Endothelial cell of umbilical vein (primary cell): Measurements from ENCODE around the gene SARS1. TPM values are rescaled to one million over a fixed set of nuclear protein-coding genes. Genes with fewer than 3 reads are reported as not detected.
"Not testable (repeated sequence)": the region's sequence is repeated elsewhere in the genome, so short reads cannot be mapped to it uniquely, and the experiment has no call there.

Source experiments
- BruUV-seq: library from RNA; stranded (reverse); fragments of 400-500 nt; replicated peaks from 2 replicates; lab custom pipeline; 2021; lab: Mats Ljungman, UMichigan
- CTCF ChIA-PET: fragments of 300-600, 350-600 bp; sonication (Branson Sonifier 250); formaldehyde crosslinking; loops from one replicate; lab custom pipeline; 2021; ENCODE audit warnings: antibody characterized with exemption, inconsistent platforms; lab: Charles Lee
- POLR2A ChIA-PET: fragments of 300-600, 350-600 bp; sonication (Branson Sonifier 250); formaldehyde crosslinking; loops from one replicate; lab custom pipeline; 2021; ENCODE audit warnings: antibody characterized with exemption, inconsistent platforms; lab: Charles Lee
- DNase-seq: peaks from one replicate; pipeline ENCODE4 v3.0.0-alpha.2; 2011; ENCODE audit warnings: low read depth, low spot score
- FAIRE-seq: peaks from 2 replicates; lab custom pipeline; 2011; peaks lifted over from hg19 to GRCh38; lab: Jason Lieb, UNC
- H2AFZ ChIP-seq: 2 replicates; pipeline ENCODE4 v1.6.0; 2012; ENCODE audit warnings: low read depth, low read length, control low read depth, inconsistent platforms
- H3K27ac ChIP-seq: 2 replicates; pipeline ENCODE4 v1.5.1; 2011; ENCODE audit warnings: low read depth, mild to moderate bottlenecking, control low read depth, low read length, moderate library complexity; ENCODE audit not compliant: insufficient read depth
- H3K27me3 ChIP-seq, 2 experiments: 2 replicates each; pipeline versions ENCODE4 v1.6.0 to v1.6.1; 2011; ENCODE audit warnings: low read length in 2 of 2, mixed read lengths in 1 of 2; ENCODE audit not compliant: control insufficient read depth in 2 of 2, insufficient read depth in 2 of 2
- H3K36me3 ChIP-seq, 2 experiments: 2 replicates in 1 of 2; 3 replicates in 1 of 2; pipeline ENCODE4 v1.5.1; 2011; ENCODE audit warnings: low read length in 2 of 2, mild to moderate bottlenecking in 1 of 2, moderate library complexity in 1 of 2; ENCODE audit not compliant: control insufficient read depth in 2 of 2, insufficient read depth in 2 of 2; ENCODE audit errors: extremely low read depth in 1 of 2
- H3K4me1 ChIP-seq: 3 replicates; pipeline ENCODE4 v1.5.1; 2011; ENCODE audit warnings: mild to moderate bottlenecking, low read length; ENCODE audit not compliant: control insufficient read depth, insufficient read depth; ENCODE audit errors: extremely low read depth
- H3K4me2 ChIP-seq: 2 replicates; pipeline ENCODE4 v1.6.1; 2011; ENCODE audit warnings: low read length, control low read depth, mixed read lengths; ENCODE audit not compliant: insufficient read depth
- H3K4me3 ChIP-seq, 3 experiments: fragments of 200-600 bp in 1 of 3; sonication (generic), shearing (Covaris generic) in 1 of 3; replicated peaks in 1 of 3; 2 replicates each; pipeline ENCODE4 v1.5.1; 2011 to 2016; ENCODE audit warnings: control low read depth in 3 of 3, low read length in 3 of 3, mild to moderate bottlenecking in 2 of 3, inconsistent platforms in 1 of 3, low read depth in 1 of 3, moderate library complexity in 1 of 3; ENCODE audit not compliant: insufficient read depth in 1 of 3
- H3K79me2 ChIP-seq: 2 replicates; pipeline ENCODE4 v1.6.0; 2012; ENCODE audit warnings: low read length, inconsistent platforms; ENCODE audit not compliant: control insufficient read depth, insufficient read depth
- H3K9ac ChIP-seq: replicated peaks from 2 replicates; pipeline ENCODE3; 2011; ENCODE audit warnings: low read length, control low read depth; ENCODE audit not compliant: insufficient read depth; ENCODE audit errors: extremely low read depth
- H3K9me1 ChIP-seq: replicated peaks from 3 replicates; pipeline ENCODE4 v1.6.0; 2011; ENCODE audit warnings: mild to moderate bottlenecking, low read length; ENCODE audit not compliant: control insufficient read depth, insufficient read depth; ENCODE audit errors: extremely low read depth
- H3K9me3 ChIP-seq: replicated peaks from 2 replicates; pipeline ENCODE4 v1.5.1; 2012; ENCODE audit warnings: low read length, inconsistent platforms; ENCODE audit not compliant: control insufficient read depth, insufficient read depth
- H4K20me1 ChIP-seq: replicated peaks from 2 replicates; pipeline ENCODE3; 2011; ENCODE audit warnings: mild to moderate bottlenecking, low read length; ENCODE audit not compliant: control insufficient read depth, insufficient read depth; ENCODE audit errors: extremely low read depth
- CTCF ChIP-seq, 2 donors: IDR thresholded peaks; 1 replicate in 1 of 2; 2 replicates in 1 of 2; pipeline ENCODE4 v1.5.1; 2011; ENCODE audit warnings: low read length in 2 of 2, mild to moderate bottlenecking in 2 of 2, moderate library complexity in 2 of 2, control low read depth in 1 of 2, inconsistent platforms in 1 of 2, low read depth in 1 of 2; ENCODE audit not compliant: insufficient read depth in 1 of 2; ENCODE audit errors: extremely low read depth in 1 of 2
- EZH2 ChIP-seq: IDR thresholded peaks from 2 replicates; pipeline ENCODE4 v1.6.1; 2012; ENCODE audit warnings: borderline replicate concordance, low read depth, mild to moderate bottlenecking, moderate library complexity, low read length, inconsistent platforms; ENCODE audit not compliant: severe bottlenecking
- FOS ChIP-seq: IDR thresholded peaks from 2 replicates; pipeline ENCODE4 v1.6.1; 2011; ENCODE audit warnings: mild to moderate bottlenecking, low read length, moderate library complexity, borderline replicate concordance; ENCODE audit not compliant: insufficient read depth
- GATA2 ChIP-seq: IDR thresholded peaks from 2 replicates; pipeline ENCODE4 v1.7.0; 2011; ENCODE audit warnings: low read depth, mild to moderate bottlenecking, moderate library complexity, mixed read lengths, low read length; ENCODE audit not compliant: insufficient read length, insufficient read depth
- JUN ChIP-seq: IDR thresholded peaks from 2 replicates; pipeline ENCODE4 v1.6.1; 2011; ENCODE audit warnings: borderline replicate concordance, low read depth; ENCODE audit not compliant: insufficient read length, insufficient read depth
- MAX ChIP-seq: IDR thresholded peaks from 2 replicates; pipeline ENCODE4 v1.6.1; 2011; ENCODE audit not compliant: insufficient read depth, insufficient read length
- MYC ChIP-seq: IDR thresholded peaks from one replicate; pipeline ENCODE4 v1.6.1; 2011; ENCODE audit warnings: mild to moderate bottlenecking, low read depth, low read length
- POLR2A ChIP-seq: IDR thresholded peaks from 2 replicates; pipeline ENCODE4 v1.6.1; 2012; ENCODE audit warnings: low read depth, mild to moderate bottlenecking, control low read depth, low read length
- POLR2AphosphoS5 ChIP-seq: IDR thresholded peaks from 2 replicates; pipeline ENCODE4 v1.6.1; 2012; ENCODE audit warnings: low read depth, mild to moderate bottlenecking, control low read depth, low read length, moderate library complexity; ENCODE audit not compliant: insufficient read depth
- dilution Hi-C: fragments of 300-500 bp; cut with MboI; formaldehyde crosslinking; loops from one replicate; pipeline ENCODE4 v1.15.0; 2019; ENCODE audit warnings: low sequenced_read_pairs; ENCODE audit not compliant: extremely low pct_ligation_motif_present
- intact Hi-C: fragments of 100-400 bp; cut with micrococcal nuclease; formaldehyde crosslinking; loops from one replicate; pipeline ENCODE4 v1.10.0; 2022
- polyA plus RNA-seq, 4 experiments: library from polyadenylated mRNA; depleted of rRNA in 3 of 4; stranded (reverse) in 3 of 4; unstranded in 1 of 4; fragments of >200 nt; gene quantifications; 2 replicates each; pipeline versions ENCODE4 v1.2.1 to v1.2.3, GENCODE V29; 2011 to 2012; ENCODE audit warnings: missing spikeins in 1 of 4
- total RNA-seq: library from RNA; stranded (reverse); gene quantifications from 2 replicates; pipeline ENCODE4 v1.2.3, GENCODE V29; 2021

The SARS1 gene
- total and polyA plus RNA-seq, 2 donors (not counting 3 experiments of a cell fraction or from before 2014, with no cell fraction given): 110 to 178 TPM

GRCh38 chr1:109180715-109181084 lies 33.0 kb upstream of the SARS1 start:
- H3K4me2 ChIP-seq, H3K9me1 ChIP-seq, DNase-seq, H3K27ac ChIP-seq, CTCF ChIA-PET, intact Hi-C loops, H3K9ac ChIP-seq, FAIRE-seq, POLR2A ChIA-PET, H2AFZ ChIP-seq, H3K4me3 ChIP-seq, H3K27me3 ChIP-seq, H3K9me3 ChIP-seq, H4K20me1 ChIP-seq, H3K36me3 ChIP-seq, H3K79me2 ChIP-seq, H3K4me1 ChIP-seq, dilution Hi-C loops, BruUV-seq: not testable (repeated sequence)

- no peaks in the 10 kb centered on the region for H3K9me3 ChIP-seq
- dilution Hi-C loops: no loop called here
- intact Hi-C loops: no loop called here
- POLR2A ChIA-PET: no interaction called here
- no peaks in the 10 kb centered on the region for H3K4me1 ChIP-seq
- no peaks in the 10 kb centered on the region for H3K9me1 ChIP-seq
- TF ChIP-seq MYC (no peak), EZH2 (no peak), MAX (no peak), JUN (no peak), CTCF (IDR thresholded peaks at IDR 0.05; ENCODE audit: extremely low read depth in 1 of 2, insufficient read depth in 1 of 2, low read depth in 1 of 2, low read length in 2 of 2) (no peak), POLR2A (no peak), GATA2 (no peak), FOS (no peak), POLR2AphosphoS5 (no peak)
- no peak overlapping the region for H3K4me2 ChIP-seq
- no peaks in the 10 kb centered on the region for H3K79me2 ChIP-seq
- no peaks in the 10 kb centered on the region for H4K20me1 ChIP-seq
- no peaks in the 10 kb centered on the region for H3K36me3 ChIP-seq
- H3K4me3 ChIP-seq: no peak overlapping the region
- H2AFZ ChIP-seq: no peak overlapping the region
- peak; percentile 62 for FAIRE-seq
- DNase-seq: no peak
- no peak overlapping the region for H3K9ac ChIP-seq
- H3K27ac ChIP-seq: no peak overlapping the region
- BruUV-seq: no TSS peak
- H3K27me3 ChIP-seq: peaks cover 0 to 3% of the 10 kb centered on the region in 2 experiments
- CTCF ChIA-PET: no interaction called here
These were observed 32.5 kb upstream of the SARS1 start for GRCh38 chr1:109181085-109181806.
